ENCODE measurements around the gene BTN2A1.
A peak's percentile ranks its signal among the peaks of the same experiment; 100 is the strongest.
"Not testable (repeated sequence)": the region's sequence is repeated elsewhere in the genome, so short reads cannot be mapped to it uniquely, and the experiment has no call there.

BTN2A1 gene

GRCh38 chr6:26500102-26500501, 42.3 kb downstream of the BTN2A1 start, which contains the start of gene BTN1A1:
Gene BTN1A1 (plus strand): TSS chr6:26500303. CDS start chr6:26501287, 984 bp downstream.
- Histone ChIP-seq H3K27me3 (replicated peaks; ENCODE audit: control insufficient read depth, insufficient read depth, low read length) (peaks cover 23% of the 10 kb centered on the region), H3K9ac (ENCODE audit: low read length) (no peak within 1 kb of the TSS), H3K4me1 (ENCODE audit: control insufficient read depth, insufficient read depth, low read length) (peaks cover 5% of the 10 kb centered on the region), H3K36me3 (ENCODE audit: control insufficient read depth, insufficient read depth, low read length, severe bottlenecking) (no peaks in the 10 kb centered on the region), H3K9me3 (ENCODE audit: control insufficient read depth, low read length) (no peaks in the 10 kb centered on the region), H3K4me3 (ENCODE audit: low read length) (no peak within 1 kb of the TSS)
- DNase-seq (ENCODE audit: low read depth): no peak

- no peak overlapping the region for H3K9ac ChIP-seq (ENCODE audit: low read length)
- peaks cover 5% of the 10 kb centered on the region for H3K4me1 ChIP-seq (ENCODE audit: control insufficient read depth, insufficient read depth, low read length)
- H3K4me3 ChIP-seq (ENCODE audit: low read length): peak overlapping the region; percentile 72
- H3K9me3 ChIP-seq (ENCODE audit: control insufficient read depth, low read length): no peaks in the 10 kb centered on the region
- no peaks in the 10 kb centered on the region for H3K36me3 ChIP-seq (ENCODE audit: control insufficient read depth, insufficient read depth, low read length, severe bottlenecking)
- DNase-seq (ENCODE audit: low read depth): peak; percentile 36
- peaks cover 26% of the 10 kb centered on the region for H3K27me3 ChIP-seq (replicated peaks; ENCODE audit: control insufficient read depth, insufficient read depth, low read length)
Observed at GRCh38 chr6:26501482-26501986, 43.8 kb downstream of the BTN2A1 start.

GRCh38 chr6:26502165-26502564, 44.4 kb downstream of the BTN2A1 start:
- Histone ChIP-seq H3K27me3 (replicated peaks; ENCODE audit: control insufficient read depth, insufficient read depth, low read length) (peaks cover 26% of the 10 kb centered on the region), H3K9me3 (ENCODE audit: control insufficient read depth, low read length) (no peaks in the 10 kb centered on the region), H3K4me3 (ENCODE audit: low read length) (no peak overlapping the region), H3K4me1 (ENCODE audit: control insufficient read depth, insufficient read depth, low read length) (peaks cover 5% of the 10 kb centered on the region), H3K9ac (ENCODE audit: low read length) (no peak overlapping the region), H3K36me3 (ENCODE audit: control insufficient read depth, insufficient read depth, low read length, severe bottlenecking) (no peaks in the 10 kb centered on the region)
- DNase-seq (ENCODE audit: low read depth): no peak

GRCh38 chr6:26502626-26503025, 44.9 kb downstream of the BTN2A1 start:
- Histone ChIP-seq H3K4me1 (ENCODE audit: control insufficient read depth, insufficient read depth, low read length) (peaks cover 5% of the 10 kb centered on the region), H3K4me3 (ENCODE audit: low read length) (no peak overlapping the region), H3K9me3 (ENCODE audit: control insufficient read depth, low read length) (no peaks in the 10 kb centered on the region), H3K36me3 (ENCODE audit: control insufficient read depth, insufficient read depth, low read length, severe bottlenecking) (no peaks in the 10 kb centered on the region), H3K27me3 (replicated peaks; ENCODE audit: control insufficient read depth, insufficient read depth, low read length) (peaks cover 26% of the 10 kb centered on the region), H3K9ac (ENCODE audit: low read length) (no peak overlapping the region)
- DNase-seq (ENCODE audit: low read depth): no peak

- Histone ChIP-seq H3K9ac (ENCODE audit: low read length) (no peak overlapping the region), H3K4me1 (ENCODE audit: control insufficient read depth, insufficient read depth, low read length) (no peaks in the 10 kb centered on the region), H3K27me3 (replicated peaks; ENCODE audit: control insufficient read depth, insufficient read depth, low read length) (peaks cover 8% of the 10 kb centered on the region), H3K4me3 (ENCODE audit: low read length) (no peak overlapping the region), H3K36me3 (ENCODE audit: control insufficient read depth, insufficient read depth, low read length, severe bottlenecking) (no peaks in the 10 kb centered on the region), H3K9me3 (ENCODE audit: control insufficient read depth, low read length) (no peaks in the 10 kb centered on the region)
- no peak for DNase-seq (ENCODE audit: low read depth)
Observed at GRCh38 chr6:26507658-26508057, 49.9 kb downstream of the BTN2A1 start.

- not testable (repeated sequence) for H3K9me3 ChIP-seq (ENCODE audit: control insufficient read depth, low read length); H3K36me3 ChIP-seq (ENCODE audit: control insufficient read depth, insufficient read depth, low read length, severe bottlenecking); H3K9ac ChIP-seq (ENCODE audit: low read length); DNase-seq (ENCODE audit: low read depth); H3K4me1 ChIP-seq (ENCODE audit: control insufficient read depth, insufficient read depth, low read length); H3K4me3 ChIP-seq (ENCODE audit: low read length); H3K27me3 ChIP-seq (replicated peaks; ENCODE audit: control insufficient read depth, insufficient read depth, low read length)
Observed at GRCh38 chr6:26511033-26511432, 53.3 kb downstream of the BTN2A1 start.

- Histone ChIP-seq H3K9ac (ENCODE audit: low read length) (no peak overlapping the region), H3K4me3 (ENCODE audit: low read length) (no peak overlapping the region), H3K4me1 (ENCODE audit: control insufficient read depth, insufficient read depth, low read length) (no peaks in the 10 kb centered on the region), H3K36me3 (ENCODE audit: control insufficient read depth, insufficient read depth, low read length, severe bottlenecking) (no peaks in the 10 kb centered on the region), H3K27me3 (replicated peaks; ENCODE audit: control insufficient read depth, insufficient read depth, low read length) (no peaks in the 10 kb centered on the region), H3K9me3 (ENCODE audit: control insufficient read depth, low read length) (no peaks in the 10 kb centered on the region)
- no peak for DNase-seq (ENCODE audit: low read depth)
Observed at GRCh38 chr6:26514984-26515383, 57.2 kb downstream of the BTN2A1 start.

GRCh38 chr6:26516481-26517427, 59.0 kb downstream of the BTN2A1 start:
- no peak for DNase-seq (ENCODE audit: low read depth)
- no peak overlapping the region for H3K9ac ChIP-seq (ENCODE audit: low read length)
- no peak overlapping the region for H3K4me3 ChIP-seq (ENCODE audit: low read length)
- no peaks in the 10 kb centered on the region for H3K36me3 ChIP-seq (ENCODE audit: control insufficient read depth, insufficient read depth, low read length, severe bottlenecking)
- H3K27me3 ChIP-seq (replicated peaks; ENCODE audit: control insufficient read depth, insufficient read depth, low read length): no peaks in the 10 kb centered on the region
- H3K4me1 ChIP-seq (ENCODE audit: control insufficient read depth, insufficient read depth, low read length): peaks cover 9% of the 10 kb centered on the region
- H3K9me3 ChIP-seq (ENCODE audit: control insufficient read depth, low read length): no peaks in the 10 kb centered on the region
